Measurements from ENCODE around the gene HPCAL1. TPM values are rescaled to one million over a fixed set of nuclear protein-coding genes. Genes with fewer than 3 reads are reported as not detected.

HPCAL1 gene
- total and polyA plus RNA-seq, 10 of the 15 experiments (the other 5 are each of a cell fraction or from before 2014, with no cell fraction given) = 0.40 to 12.8 (median 7.9) TPM

GRCh38 chr2:10294077-10294476 lies 8.6 kb upstream of the HPCAL1 start:
- 88% methylated on average over 1 of the region's 1 CpG for WGBS (ENCODE audit: insufficient coverage, insufficient replicate concordance, low lambda C conversion rate, missing lambda C conversion rate)
- no peak overlapping the region for H2AFZ ChIP-seq (ENCODE audit: control insufficient read depth, low read depth, low read length)
- in situ Hi-C loops (cut with MboI) (no loop called here), intact Hi-C loops (cut with micrococcal nuclease; ENCODE audit: unreplicated experiment) (no loop called here)
- no peak overlapping the region for H3K9ac ChIP-seq (ENCODE audit: control insufficient read depth, insufficient read depth, low read length)
- ChIA-PET POLR2A (interaction anchor here (1.8 kb wide), 1 partner anchor 14 kb away, joined by 6 read pairs; no protein-coding TSS in a partner anchor), RAD21 (ENCODE audit: unreplicated experiment) (interaction anchor here (1.0 kb wide), 1 partner anchor 114 kb away, joined by 3 read pairs; no protein-coding TSS in a partner anchor), SMC1A (ENCODE audit: uncharacterized antibody, unreplicated experiment) (interaction anchor here (0.6 to 1.3 kb wide), 2 partner anchors 11 to 15 kb away, joined by 3 to 4 read pairs; no protein-coding TSS in a partner anchor), CTCF (no interaction called here)
- ATAC-seq (no peak), FAIRE-seq (no peak), DNase-seq (ENCODE audit: low read depth, low spot score) (no peak)
- no peaks in the 10 kb centered on the region for H3K27me3 ChIP-seq (replicated peaks in 1 of 2; ENCODE audit: control insufficient read depth in 2 of 2, insufficient read depth in 2 of 2, low read length in 1 of 2)
- no peaks in the 10 kb centered on the region; the same call in 1 of the 2 replicates for H3K4me1 ChIP-seq (ENCODE audit: control insufficient read depth, insufficient read depth, low read length)
- H4K20me1 ChIP-seq (ENCODE audit: control insufficient read depth, insufficient read depth) = no peaks in the 10 kb centered on the region
- no peak overlapping the region for H3K4me2 ChIP-seq (ENCODE audit: control insufficient read depth, insufficient read depth)
- no peaks in the 10 kb centered on the region for H3K79me2 ChIP-seq (ENCODE audit: control insufficient read depth, insufficient read depth, low read length)
- no peaks in the 10 kb centered on the region for H3K36me3 ChIP-seq (ENCODE audit: control insufficient read depth in 2 of 2, insufficient read depth in 2 of 2, low read length in 1 of 2)
- no TSS peak for BruUV-seq (replicated peaks)
- no peak overlapping the region for H3K4me3 ChIP-seq
- H3K27ac ChIP-seq (ENCODE audit: control insufficient read depth, insufficient read depth) = no peak overlapping the region
- peaks cover 2% of the 10 kb centered on the region; the same call in 2 of the 3 replicates for H3K9me3 ChIP-seq (replicated peaks; ENCODE audit: control insufficient read depth, insufficient read depth, low read length)
- no peak for TF ChIP-seq HCFC1 (IDR thresholded peaks at IDR 0.05; ENCODE audit: low read length)
- no peak for TF ChIP-seq ZBED1 (IDR thresholded peaks at IDR 0.05; ENCODE audit: borderline replicate concordance)
- no peak for TF ChIP-seq SPI1 (IDR thresholded peaks at IDR 0.05; ENCODE audit: borderline replicate concordance, insufficient read depth, low read depth, low read length)
- TF ChIP-seq ATF2 (IDR thresholded peaks at IDR 0.05; ENCODE audit: low read length) = no peak
- TF ChIP-seq CBFB (IDR thresholded peaks at IDR 0.05; ENCODE audit: low read depth) = no peak
- TF ChIP-seq IRF4 (IDR thresholded peaks at IDR 0.05; ENCODE audit: low read depth, low read length) = no peak
- no peak for TF ChIP-seq HSF1 (IDR thresholded peaks at IDR 0.05; ENCODE audit: low read depth, low read length)
- TF ChIP-seq PRDM15 (CRISPR knock-in tag; IDR thresholded peaks at IDR 0.05) = no peak
- TF ChIP-seq MAX (IDR thresholded peaks at IDR 0.05; ENCODE audit: low read depth, low read length) = no peak
- no peak for TF ChIP-seq SIX5 (IDR thresholded peaks at IDR 0.05; ENCODE audit: low read depth, low read length, severe bottlenecking)
- TF ChIP-seq HDGF (IDR thresholded peaks at IDR 0.05) = no peak
- no peak for TF ChIP-seq ZBTB4 (CRISPR knock-in tag; IDR thresholded peaks at IDR 0.05)
